Activated CD8-positive, alpha-beta T cell treated with anti-CD3 and anti-CD28 coated beads for 36 hours (primary cell): ENCODE data around the gene GRIK3. TPM values are rescaled to one million over a fixed set of nuclear protein-coding genes. Genes with fewer than 3 reads are reported as not detected.
A peak's percentile ranks its signal among the peaks of the same experiment; 100 is the strongest.

Experiments used
- ATAC-seq: fragments of 200-7000 bp; cut with Tn5 transposase; one replicate; pipeline ENCODE4 v1.10.0; 2021; ENCODE audit warnings: mild to moderate bottlenecking, moderate library complexity
- CTCF ChIA-PET: fragments of 350-600 bp; sonication (Branson Sonifier 250); formaldehyde crosslinking; loops from one replicate; lab custom pipeline; 2021; ENCODE audit warnings: antibody characterized with exemption; lab: Charles Lee
- POLR2A ChIA-PET: fragments of 350-600 bp; sonication (Branson Sonifier 250); formaldehyde crosslinking; loops from one replicate; lab custom pipeline; 2021; ENCODE audit warnings: antibody characterized with exemption; lab: Charles Lee
- DNase-seq: peaks from one replicate; pipeline ENCODE4 v3.0.0-alpha.2; 2020
- H3K27ac Mint-ChIP-seq: one replicate; pipeline ENCODE4 v1.8.0; 2021; ENCODE audit warnings: mild to moderate bottlenecking, mixed read lengths
- H3K27me3 Mint-ChIP-seq: one replicate; pipeline ENCODE4 v1.8.0; 2021; ENCODE audit warnings: mixed read lengths
- H3K36me3 Mint-ChIP-seq: one replicate; pipeline ENCODE4 v1.8.0; 2021; ENCODE audit warnings: low read depth, mixed read lengths
- H3K4me1 Mint-ChIP-seq: one replicate; pipeline ENCODE4 v1.8.0; 2021; ENCODE audit warnings: low read depth, mixed read lengths
- H3K4me3 Mint-ChIP-seq: one replicate; pipeline ENCODE4 v1.8.0; 2021; ENCODE audit warnings: mild to moderate bottlenecking, moderate library complexity, mixed read lengths
- H3K9me3 Mint-ChIP-seq: one replicate; pipeline ENCODE4 v1.8.0; 2021; ENCODE audit warnings: mixed read lengths
- CTCF ChIP-seq: fragments of 200-600 bp; IDR thresholded peaks from one replicate; pipeline ENCODE4 v1.8.0; 2022; ENCODE audit warnings: antibody characterized with exemption, mild to moderate bottlenecking
- intact Hi-C: fragments of 100-400 bp; cut with micrococcal nuclease; formaldehyde crosslinking; loops from one replicate; pipeline ENCODE4 v1.10.0; 2022
- total RNA-seq, 2 experiments: library from RNA; stranded (reverse); gene quantifications; one replicate each; pipeline ENCODE4 v1.2.3, GENCODE V29; 2021

GRIK3 gene
- total RNA-seq, 2 experiments from 2014 or later: not detected

GRCh38 chr1:36866169-36866814, 168.0 kb downstream of the GRIK3 start:
- TF ChIP-seq CTCF: no peak
- DNase-seq (no peak), ATAC-seq (no peak)
- no peaks in the 10 kb centered on the region for H3K4me1 Mint-ChIP-seq
- H3K27me3 Mint-ChIP-seq: peaks cover 5% of the 10 kb centered on the region
- ChIA-PET CTCF (no interaction called here), POLR2A (no interaction called here)
- intact Hi-C loops: no loop called here
- H3K9me3 Mint-ChIP-seq: no peaks in the 10 kb centered on the region
- no peak overlapping the region for H3K4me3 Mint-ChIP-seq
- no peak overlapping the region for H3K27ac Mint-ChIP-seq
- no peaks in the 10 kb centered on the region for H3K36me3 Mint-ChIP-seq

- intact Hi-C loops: no loop called here
- Mint-ChIP-seq H3K36me3 (no peaks in the 10 kb centered on the region), H3K9me3 (no peaks in the 10 kb centered on the region), H3K27ac (no peak overlapping the region), H3K27me3 (peaks cover 5% of the 10 kb centered on the region), H3K4me3 (no peak overlapping the region), H3K4me1 (no peaks in the 10 kb centered on the region)
- ChIA-PET CTCF (interaction anchor here (2.2 kb wide), 1 partner anchor 19 kb away, joined by 5 read pairs; no protein-coding TSS in a partner anchor), POLR2A (no interaction called here)
- no peak for DNase-seq
- no peak for TF ChIP-seq CTCF
- no peak for ATAC-seq
Measured at GRCh38 chr1:36865602-36865900, 168.8 kb downstream of the GRIK3 start.

- ChIA-PET POLR2A (no interaction called here), CTCF (interaction anchor here (0.7 to 2.2 kb wide), 6 partner anchors 8 to 570 kb away, joined by 3 to 8 read pairs (median 4); no protein-coding TSS in a partner anchor)
- Mint-ChIP-seq H3K27ac (no peak overlapping the region), H3K27me3 (peaks cover 5% of the 10 kb centered on the region), H3K36me3 (no peaks in the 10 kb centered on the region), H3K4me3 (no peak overlapping the region), H3K4me1 (no peaks in the 10 kb centered on the region), H3K9me3 (no peaks in the 10 kb centered on the region)
- intact Hi-C loops: no loop called here
- no peak for ATAC-seq
- DNase-seq: no peak
- no peak for TF ChIP-seq CTCF
Measured at GRCh38 chr1:36864823-36865601, 169.3 kb downstream of the GRIK3 start.

- ChIA-PET CTCF (interaction anchor here (0.7 to 2.2 kb wide), 7 partner anchors 9 to 570 kb away, joined by 3 to 8 read pairs (median 4); no protein-coding TSS in a partner anchor), POLR2A (no interaction called here)
- Mint-ChIP-seq H3K4me1 (no peaks in the 10 kb centered on the region), H3K27me3 (peaks cover 6% of the 10 kb centered on the region), H3K27ac (no peak overlapping the region), H3K36me3 (no peaks in the 10 kb centered on the region), H3K9me3 (no peaks in the 10 kb centered on the region), H3K4me3 (no peak overlapping the region)
- intact Hi-C loops: no loop called here
- DNase-seq: peak; percentile 56
- TF ChIP-seq CTCF: peak; percentile 69
- no peak for ATAC-seq
Measured at GRCh38 chr1:36864182-36864822, 170.0 kb downstream of the GRIK3 start.
